HG02981 (cell line): Measurements from ENCODE around the gene CDH18.

Source experiments
- ATAC-seq: cut with Tn5 transposase; IDR thresholded peaks from one replicate; pipeline ENCODE4 v1.9.1; 2021; ENCODE audit warnings: mild to moderate bottlenecking, moderate library complexity; ENCODE audit not compliant: unreplicated experiment

CDH18 gene

DNA sequence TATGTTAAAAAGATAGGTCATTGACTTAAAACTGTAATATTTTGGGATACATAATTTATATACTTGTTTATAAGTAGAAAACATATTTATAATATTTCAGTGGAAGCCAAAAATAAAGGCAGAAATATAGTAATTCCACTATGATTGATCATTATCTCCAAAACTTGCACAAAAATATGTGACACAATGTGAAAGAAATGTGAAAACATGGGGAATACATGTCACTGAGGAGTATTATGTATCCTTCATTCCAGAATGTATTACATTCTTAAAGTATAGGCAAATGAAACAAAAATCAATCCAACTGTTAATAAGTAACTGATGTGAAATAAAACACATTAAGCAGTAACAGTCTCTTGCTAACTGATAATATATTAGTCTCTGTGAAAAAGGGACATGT lies 236.7 kb downstream of the CDH18 start:
- no peak for ATAC-seq

- ATAC-seq, result no peak
Measured at GRCh38 chr5:19745247-19745646, 242.8 kb downstream of the CDH18 start.

DNA sequence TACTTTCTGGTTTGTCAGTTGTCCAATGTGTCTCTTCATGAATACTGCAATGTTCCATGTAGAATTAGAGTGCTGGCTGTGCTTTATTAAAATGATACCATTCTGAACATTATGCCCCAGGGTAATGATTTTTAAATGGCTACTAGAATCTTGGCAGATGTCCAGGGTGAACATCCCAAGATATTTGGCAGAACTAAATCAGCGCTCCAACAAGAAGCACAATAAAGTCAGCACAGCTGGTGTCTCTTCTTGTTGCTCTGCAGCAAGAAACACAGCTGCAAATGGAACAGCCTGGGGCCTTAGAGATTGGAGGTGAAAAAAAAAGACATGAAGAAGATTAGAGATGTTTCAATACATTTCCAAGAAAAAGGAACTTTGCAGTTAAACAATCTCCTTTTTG lies 248.3 kb downstream of the CDH18 start:
- no peak for ATAC-seq

- ATAC-seq, result no peak
Measured at GRCh38 chr5:19734776-19735175, 253.2 kb downstream of the CDH18 start.

GRCh38 chr5:19733612-19734495 lies 254.1 kb downstream of the CDH18 start:
- no peak for ATAC-seq

GRCh38 chr5:19728571-19728970 lies 259.4 kb downstream of the CDH18 start:
- no peak for ATAC-seq

- no peak for ATAC-seq
Measured at GRCh38 chr5:19719109-19719508, 268.9 kb downstream of the CDH18 start.

GRCh38 chr5:19713740-19714139 lies 274.3 kb downstream of the CDH18 start:
- ATAC-seq, result no peak

DNA sequence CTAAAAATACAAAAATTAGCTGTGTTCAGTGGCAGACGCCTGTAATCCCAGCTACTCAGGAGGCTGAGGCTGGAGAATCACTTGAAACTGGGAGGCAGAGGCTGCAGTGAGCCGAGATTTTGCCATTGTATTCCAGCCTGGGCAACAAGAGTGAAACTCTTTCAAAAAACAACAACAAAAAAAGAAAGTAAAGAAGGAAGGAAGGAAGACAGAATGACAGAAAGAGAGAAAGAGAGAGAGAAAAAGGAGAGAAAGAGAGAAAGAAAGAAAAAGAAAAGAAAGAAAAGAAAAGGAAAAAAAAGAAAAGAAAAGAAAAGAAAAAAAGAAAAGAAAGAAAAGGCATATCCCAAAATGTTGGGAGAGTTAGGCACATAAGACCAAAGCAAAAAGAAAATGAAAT lies 278.6 kb downstream of the CDH18 start:
- ATAC-seq, result no peak

- no peak for ATAC-seq
Measured at GRCh38 chr5:19706776-19707175, 281.2 kb downstream of the CDH18 start.

GRCh38 chr5:19701731-19702130 lies 286.3 kb downstream of the CDH18 start:
- no peak for ATAC-seq

DNA sequence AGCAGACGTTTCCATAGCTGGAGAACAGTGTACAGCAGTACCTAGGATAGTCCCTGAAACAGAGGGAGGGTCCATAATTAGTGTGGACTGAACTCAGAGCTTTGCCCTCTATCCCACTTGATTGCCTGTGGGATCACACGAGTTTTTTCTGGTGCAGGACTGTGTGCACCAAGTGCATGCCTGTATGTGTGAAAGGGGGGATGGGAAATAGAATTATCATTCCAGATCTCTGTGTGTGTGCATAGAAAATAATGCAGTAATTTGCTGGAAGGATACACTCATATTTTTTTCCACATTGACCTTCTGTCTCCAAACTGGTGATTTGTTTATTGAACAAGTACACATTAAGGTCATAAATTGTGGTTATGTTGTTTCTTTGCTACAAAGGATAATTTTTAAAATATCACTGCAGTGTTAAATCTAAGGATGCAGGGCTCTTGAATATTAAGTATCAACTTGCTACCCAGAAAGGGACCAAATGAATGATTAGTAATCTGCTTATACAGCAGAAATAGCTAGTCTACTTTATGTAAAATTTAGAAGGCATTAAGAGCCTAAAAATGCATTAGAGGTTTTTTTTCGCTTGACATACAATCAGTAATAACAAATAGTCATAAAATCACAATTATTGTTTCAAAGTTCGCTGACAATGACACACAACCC lies 292.9 kb downstream of the CDH18 start:
- ATAC-seq, result no peak

- ATAC-seq, result no peak
Measured at GRCh38 chr5:19690978-19691377, 297.0 kb downstream of the CDH18 start.

DNA sequence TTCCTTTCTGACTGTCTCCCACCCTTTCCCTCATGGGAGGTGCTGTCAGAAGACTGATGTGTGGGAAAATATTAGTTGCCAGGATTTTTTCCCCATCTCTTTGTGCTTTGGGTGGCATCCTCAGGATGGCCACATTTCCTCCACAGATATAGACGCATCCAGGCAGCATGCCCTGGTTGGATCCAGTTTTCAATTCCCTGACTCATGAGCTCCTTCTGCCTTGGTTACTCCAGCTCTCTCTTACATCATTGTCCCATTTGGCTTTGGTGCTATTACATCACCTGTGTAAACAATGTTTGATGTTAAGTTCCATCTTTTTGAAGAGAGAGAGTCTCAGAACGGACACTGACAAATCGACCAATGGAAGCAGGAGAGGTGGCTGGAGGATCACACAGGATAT lies 302.5 kb downstream of the CDH18 start:
- no peak for ATAC-seq

GRCh38 chr5:19676895-19677294 lies 311.1 kb downstream of the CDH18 start:
- ATAC-seq, result no peak

- ATAC-seq, result no peak
Measured at GRCh38 chr5:19660679-19661078, 327.3 kb downstream of the CDH18 start.

DNA sequence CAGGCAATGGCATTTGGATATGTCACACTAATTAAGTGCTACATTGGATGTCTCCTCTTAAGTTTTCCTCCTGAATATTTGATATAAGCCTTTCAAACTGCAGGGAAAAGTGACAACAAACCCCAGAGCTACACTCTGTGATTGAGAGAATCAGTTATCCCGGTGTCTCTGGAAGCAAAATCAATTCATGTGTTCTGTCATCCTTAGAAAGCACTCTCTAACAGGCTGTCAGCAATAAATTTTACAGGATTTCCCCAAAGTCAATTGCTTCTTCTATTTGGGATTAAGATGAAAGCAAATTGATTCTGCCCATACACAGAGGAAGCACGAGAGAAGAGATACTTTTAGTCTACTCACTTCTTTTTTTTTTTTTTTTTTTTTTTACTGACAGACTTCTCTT lies 332.4 kb downstream of the CDH18 start:
- no peak for ATAC-seq

GRCh38 chr5:19638461-19638860 lies 349.5 kb downstream of the CDH18 start:
- ATAC-seq, result no peak

GRCh38 chr5:19630876-19631275 lies 357.1 kb downstream of the CDH18 start:
- ATAC-seq, result no peak

- ATAC-seq, result no peak
Measured at GRCh38 chr5:19626211-19626610, 361.8 kb downstream of the CDH18 start.

- no peak for ATAC-seq
Measured at GRCh38 chr5:19625562-19625961, 362.4 kb downstream of the CDH18 start.

DNA sequence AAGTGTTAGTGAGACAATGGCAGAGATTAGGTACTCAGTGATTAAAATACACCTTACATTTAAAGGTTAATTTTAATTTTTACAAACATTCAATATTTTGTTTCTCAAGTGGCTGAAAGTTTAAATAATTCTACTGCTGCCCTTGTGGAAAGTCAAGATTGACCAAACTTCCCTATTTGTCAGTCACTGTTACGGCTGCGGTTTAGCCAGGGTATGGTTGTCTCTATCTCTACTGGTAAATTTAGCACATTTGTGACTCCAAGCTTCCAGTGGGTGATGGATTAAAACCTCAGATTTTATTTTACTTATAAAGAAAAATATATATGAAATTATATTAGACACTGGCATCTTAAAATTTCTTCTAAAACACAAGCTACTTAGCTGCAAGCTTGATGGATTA lies 368.4 kb downstream of the CDH18 start:
- no peak for ATAC-seq
